Stomach (tissue), 4 donors: ENCODE results near the gene SORCS1.

Source experiments
- CTCF ChIP-seq, 7 experiments: fragments of 450-650 bp in 4 of 7; fragments of 200-600 bp in 3 of 7; sonication (generic) in 3 of 7; IDR thresholded peaks; one replicate each; pipeline ENCODE4 v1.5.1; 2016 to 2019; ENCODE audit warnings: antibody characterized with exemption in 7 of 7, control low read depth in 2 of 7, mild to moderate bottlenecking in 1 of 7
- EP300 ChIP-seq: sonication (generic); formaldehyde crosslinking; IDR thresholded peaks from one replicate; pipeline ENCODE4 v1.6.1; 2017; ENCODE audit warnings: antibody characterized with exemption
- POLR2A ChIP-seq, 4 donors: fragments of 450-650 bp; IDR thresholded peaks; one replicate each; pipeline ENCODE4 v1.6.1; 2016; ENCODE audit warnings: antibody characterized with exemption in 4 of 4, control low read depth in 2 of 4, mild to moderate bottlenecking in 1 of 4, moderate library complexity in 1 of 4
- POLR2AphosphoS5 ChIP-seq, 3 donors: sonication (generic); formaldehyde crosslinking; IDR thresholded peaks; one replicate each; pipeline ENCODE4 v1.6.1; 2016; ENCODE audit warnings: antibody characterized with exemption in 3 of 3

- no peak for TF ChIP-seq POLR2A (IDR thresholded peaks at IDR 0.05)
- TF ChIP-seq CTCF (IDR thresholded peaks at IDR 0.05), result no peak
- TF ChIP-seq POLR2AphosphoS5 (IDR thresholded peaks at IDR 0.05), result no peak
- no peak for TF ChIP-seq EP300
These were observed 605.1 kb downstream of the SORCS1 start for GRCh38 chr10:106559442-106559841.
